NOMO-1 treated with DMSO at 0.1 percent for 48 hours (cell line): ENCODE results near the gene ALKAL2.

Experiments
- DNase-seq: peaks from one replicate; lab custom pipeline; 2025; ENCODE audit not compliant: unreplicated experiment; lab: John Stamatoyannopoulos, UW

ALKAL2 gene

DNA sequence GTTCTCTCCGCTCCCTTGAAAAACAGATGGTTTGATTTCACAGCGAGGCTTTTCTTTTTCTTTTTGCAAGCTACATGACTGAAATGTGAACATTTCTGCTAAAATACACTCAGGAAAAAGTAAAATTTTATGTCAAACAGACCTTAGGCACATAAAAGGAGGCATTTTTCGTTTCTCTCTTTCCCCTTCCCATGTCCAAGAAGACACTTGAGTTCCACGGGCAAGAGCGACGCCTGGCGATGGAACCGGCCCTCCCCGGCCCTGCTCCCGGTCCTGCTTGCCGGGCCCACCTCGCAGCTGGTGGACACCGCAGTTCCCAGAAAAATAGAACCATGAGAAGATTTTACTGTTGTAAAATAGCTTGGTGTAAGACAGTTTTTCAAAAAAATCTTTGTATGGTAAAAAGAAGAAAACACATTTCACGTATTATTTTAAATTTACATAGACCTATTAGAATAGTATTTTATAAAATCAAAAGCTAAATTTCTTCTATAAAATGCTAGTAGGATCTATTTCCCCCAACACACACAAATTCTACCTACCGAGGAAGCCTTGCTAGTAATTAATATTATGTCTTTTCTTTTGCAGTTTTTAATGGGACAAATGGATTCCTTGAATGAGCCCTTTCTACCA lies 2.3 kb upstream of the ALKAL2 start:
- DNase-seq: peak; percentile 63

DNA sequence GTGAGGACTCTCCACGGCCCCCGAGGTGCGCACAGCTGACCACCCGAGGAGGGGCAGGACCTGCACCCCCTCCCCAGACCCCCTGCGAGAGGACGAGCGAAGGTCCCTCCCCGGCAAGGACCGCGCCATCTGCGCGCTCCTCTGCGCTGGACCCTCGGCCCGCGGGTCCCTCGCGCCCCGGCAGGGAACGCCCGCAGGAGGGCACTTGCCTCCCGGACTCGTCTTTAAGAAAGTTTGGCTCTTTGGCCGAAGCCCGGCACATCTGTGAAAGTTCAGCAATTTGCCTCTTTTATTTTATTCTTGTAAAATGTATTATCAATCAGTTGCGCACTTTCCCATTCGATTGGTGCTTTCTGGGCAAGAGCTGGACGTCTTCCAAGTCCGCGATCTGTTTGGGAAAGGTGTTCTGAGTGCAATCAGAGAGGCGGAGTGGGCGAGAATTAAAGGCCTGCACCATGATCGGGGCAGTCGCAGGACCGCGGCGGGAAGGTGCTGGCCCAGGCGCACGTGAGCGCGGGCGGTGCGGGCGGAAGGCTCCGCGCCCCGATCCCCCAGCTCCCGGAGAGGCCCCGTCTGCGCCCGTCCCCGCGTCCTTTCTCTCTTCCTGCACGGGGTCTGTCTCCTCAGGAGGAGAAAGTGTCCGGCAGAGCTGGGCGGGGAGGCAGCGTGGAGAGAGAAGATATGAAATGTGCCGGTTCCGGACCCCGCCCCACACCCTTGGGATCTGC lies 1.6 kb upstream of the ALKAL2 start:
- DNase-seq: no peak

DNA sequence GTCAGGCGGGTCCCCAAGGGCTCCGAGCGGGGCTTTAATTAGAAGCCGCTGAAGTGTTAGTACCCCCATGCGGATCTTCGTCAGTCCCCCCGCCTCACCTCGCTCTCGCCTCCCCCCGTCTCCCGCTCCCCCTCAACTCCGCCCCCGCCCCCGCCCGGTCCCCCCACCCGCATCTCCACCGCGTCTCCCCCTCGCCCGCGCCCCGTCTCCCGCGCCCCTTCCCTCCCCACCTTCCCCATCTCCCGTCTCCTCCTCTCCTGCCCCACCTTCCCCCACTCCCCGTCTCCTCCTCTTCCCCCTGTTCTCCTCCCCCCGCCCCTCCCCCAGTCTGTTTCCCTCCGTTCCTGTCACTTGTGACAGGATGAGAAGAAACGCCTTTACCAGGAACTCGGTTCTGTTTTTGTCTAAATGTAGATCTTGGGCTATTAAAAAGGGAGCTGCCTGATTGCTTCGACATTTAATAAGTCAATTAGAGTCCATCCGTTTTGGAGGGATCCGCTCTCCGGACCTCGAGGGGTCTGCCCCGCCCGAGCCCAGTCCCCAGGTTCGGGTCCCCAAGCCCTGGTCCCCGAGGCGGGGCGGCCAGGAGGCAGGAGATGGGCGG lies 969 bp upstream of the ALKAL2 start:
- DNase-seq: no peak

GRCh38 chr2:287471-287885 lies 413 bp downstream of the ALKAL2 start:
- DNase-seq: no peak

DNA sequence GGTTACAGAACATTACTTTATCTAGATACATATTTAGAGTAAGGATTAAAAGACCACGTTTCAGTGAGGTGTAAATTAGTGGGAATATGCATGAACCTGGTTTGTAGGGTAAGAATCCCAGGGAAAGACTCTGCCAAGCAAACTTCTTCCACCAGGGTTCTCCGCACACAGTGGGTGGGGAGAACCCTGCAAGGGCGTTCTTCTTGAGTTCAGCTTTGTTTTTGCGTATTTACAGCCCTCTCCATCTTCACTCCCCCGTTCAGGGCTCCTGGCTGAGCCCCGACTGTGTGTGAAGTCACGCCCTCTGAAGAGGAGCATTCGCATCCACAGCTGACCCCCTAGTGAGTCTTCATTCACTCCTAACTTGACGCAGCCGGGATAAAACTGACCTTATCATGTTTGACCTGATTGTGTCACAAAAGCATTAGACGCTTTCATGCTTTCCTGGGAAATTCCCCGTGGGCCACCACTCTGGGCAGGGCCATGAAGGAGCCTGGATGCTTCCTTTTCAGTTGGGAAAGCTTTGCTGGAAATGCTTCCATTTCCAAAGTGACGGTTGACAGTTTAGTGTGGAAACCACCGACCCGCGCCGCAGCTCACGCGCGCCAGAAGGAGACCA lies 1.0 kb downstream of the ALKAL2 start:
- no peak for DNase-seq

GRCh38 chr2:286035-286434 lies 1.9 kb downstream of the ALKAL2 start:
- no peak for DNase-seq

GRCh38 chr2:285531-285930 lies 2.4 kb downstream of the ALKAL2 start:
- DNase-seq: no peak

GRCh38 chr2:284896-285492 lies 2.9 kb downstream of the ALKAL2 start:
- DNase-seq: no peak

GRCh38 chr2:283996-284794 lies 3.7 kb downstream of the ALKAL2 start:
- DNase-seq: no peak

- DNase-seq: no peak
Observed at GRCh38 chr2:282371-283263, 5.3 kb downstream of the ALKAL2 start.

DNA sequence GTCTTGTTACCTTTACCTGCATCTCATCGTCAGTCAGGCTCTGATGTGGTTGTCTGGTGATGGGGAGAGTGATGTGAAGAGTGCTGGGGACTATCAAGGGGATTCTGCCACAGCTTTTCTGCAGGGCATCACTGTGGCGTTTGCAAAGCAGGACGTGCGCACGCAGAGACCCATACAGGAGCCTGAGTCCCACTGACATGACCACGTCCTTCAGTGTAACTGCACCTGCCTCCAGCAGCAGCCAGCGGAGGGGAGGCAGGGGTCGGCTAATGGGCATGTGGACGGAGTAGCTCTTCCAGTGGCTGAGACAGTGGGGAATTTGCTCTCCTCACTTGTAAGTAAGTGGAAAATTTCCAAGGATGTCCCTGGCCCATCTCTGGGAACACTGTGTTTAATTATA lies 6.5 kb downstream of the ALKAL2 start:
- DNase-seq: no peak

- no peak for DNase-seq
Observed at GRCh38 chr2:280650-281110, 7.2 kb downstream of the ALKAL2 start.

DNA sequence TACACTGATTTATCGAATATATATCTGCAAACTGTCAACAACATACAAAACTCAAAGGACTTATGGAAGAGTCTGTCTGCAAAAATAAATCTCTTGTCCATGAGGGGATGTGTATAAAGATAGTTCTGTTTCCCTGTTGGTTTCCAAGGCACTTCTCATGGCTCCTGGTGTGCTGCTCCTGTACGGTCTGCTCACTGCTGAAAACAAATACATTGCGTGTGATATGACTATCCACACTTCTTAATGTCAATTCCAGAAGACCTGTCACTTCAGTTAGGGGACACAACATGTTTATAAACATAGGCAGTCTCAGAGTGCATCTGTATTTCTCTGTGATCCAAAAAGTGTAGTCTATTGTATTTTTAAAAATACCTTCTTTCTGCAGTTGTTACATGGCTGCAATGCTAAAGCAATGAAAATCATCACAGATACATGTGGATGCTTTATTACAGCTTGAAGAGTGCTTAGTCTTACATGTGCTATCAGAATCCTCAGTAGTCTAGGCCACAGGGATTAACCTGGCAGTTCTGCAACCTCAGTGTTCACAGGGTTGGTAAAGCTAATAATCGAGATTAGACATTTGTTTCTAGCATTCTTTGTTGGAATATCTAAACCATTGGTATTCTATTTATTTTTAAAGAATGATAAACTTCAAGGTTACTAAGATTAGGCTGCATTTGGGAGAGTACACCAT lies 7.8 kb downstream of the ALKAL2 start:
- no peak for DNase-seq

- no peak for DNase-seq
Observed at GRCh38 chr2:279366-279765, 8.5 kb downstream of the ALKAL2 start.

DNA sequence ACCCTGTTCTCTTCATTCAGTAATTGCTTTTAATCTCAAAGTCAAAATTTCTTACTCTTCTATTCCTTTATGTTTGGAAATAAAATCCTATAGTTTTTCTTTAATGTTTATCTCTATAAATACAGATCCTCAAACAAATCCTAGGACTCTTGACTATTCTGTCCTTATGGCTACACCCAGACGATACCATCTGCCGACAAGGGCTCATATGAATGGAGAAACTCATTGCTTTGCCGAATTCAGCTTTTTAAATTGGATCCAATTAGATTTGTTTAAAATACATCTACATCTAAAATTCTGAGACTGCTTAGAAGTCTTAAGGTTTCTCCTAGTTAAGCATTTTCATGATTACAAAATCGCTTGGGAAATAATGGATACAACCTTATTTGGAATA lies 9.0 kb downstream of the ALKAL2 start:
- DNase-seq: no peak

DNA sequence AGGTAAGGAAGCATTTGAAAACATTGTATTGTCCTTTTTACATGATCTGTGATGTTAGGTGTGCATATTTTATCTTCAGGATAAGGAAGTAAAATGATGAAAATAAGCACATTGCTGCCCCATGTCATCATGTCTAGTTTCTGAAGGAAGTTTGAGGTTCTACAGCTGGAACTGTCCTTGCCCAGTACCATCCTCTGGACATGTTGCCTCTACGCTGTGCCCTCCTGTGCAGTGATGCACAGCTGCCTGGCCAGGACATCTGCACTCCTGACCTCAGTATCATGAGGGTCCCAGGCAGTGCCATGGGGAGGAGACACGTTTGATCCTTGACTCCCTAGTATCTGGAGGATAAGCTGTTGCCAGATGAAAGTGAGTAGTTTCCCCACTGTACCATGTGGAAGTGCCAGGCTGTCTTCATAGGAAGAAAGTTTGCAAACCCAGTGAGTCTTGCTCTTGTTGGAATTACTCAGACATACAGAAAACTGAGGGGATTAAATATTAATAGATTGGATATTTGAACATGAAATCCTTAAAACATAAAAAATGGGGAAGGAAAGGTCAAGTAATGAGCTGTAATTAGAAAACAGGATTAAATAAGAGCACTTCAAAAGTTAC lies 9.5 kb downstream of the ALKAL2 start:
- no peak for DNase-seq

DNA sequence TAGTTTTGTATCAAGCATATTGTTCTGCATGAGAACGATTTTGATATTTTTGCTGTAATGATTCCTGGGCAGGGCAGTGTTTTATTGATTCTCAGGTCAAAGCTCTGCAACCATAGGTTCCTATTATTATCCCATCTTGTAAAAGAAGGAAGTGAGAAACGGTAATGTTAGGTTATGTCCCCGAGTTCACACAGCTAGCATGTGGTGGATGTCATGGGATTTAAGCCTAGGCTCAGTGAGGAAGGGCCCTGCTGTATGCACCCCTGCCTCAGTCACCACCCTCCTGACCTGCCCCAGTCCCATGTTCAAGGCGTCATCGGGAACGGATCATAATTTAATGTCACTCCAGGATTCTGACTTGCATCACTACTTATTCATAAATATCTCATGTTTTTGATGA lies 12.4 kb downstream of the ALKAL2 start:
- peak; percentile 76 for DNase-seq

DNA sequence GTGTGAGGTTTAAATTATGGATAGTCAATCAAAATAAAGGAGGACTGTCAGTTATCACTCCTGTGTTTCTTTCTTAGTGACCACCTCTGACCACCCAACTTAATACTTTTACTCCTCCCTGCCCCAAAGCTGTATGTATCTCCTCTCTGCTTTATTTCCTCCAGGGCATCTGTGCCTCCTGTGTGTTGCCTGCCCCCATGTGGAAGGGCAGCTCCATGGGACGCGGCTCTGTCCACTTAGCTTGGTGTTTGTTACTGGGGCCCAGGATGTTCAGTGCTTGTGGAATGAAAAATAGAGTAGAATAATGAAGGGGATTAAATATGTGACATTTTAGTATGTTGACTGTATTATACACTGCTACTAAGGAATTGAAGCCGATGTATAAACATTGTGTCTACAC lies 13.4 kb downstream of the ALKAL2 start:
- no peak for DNase-seq

DNA sequence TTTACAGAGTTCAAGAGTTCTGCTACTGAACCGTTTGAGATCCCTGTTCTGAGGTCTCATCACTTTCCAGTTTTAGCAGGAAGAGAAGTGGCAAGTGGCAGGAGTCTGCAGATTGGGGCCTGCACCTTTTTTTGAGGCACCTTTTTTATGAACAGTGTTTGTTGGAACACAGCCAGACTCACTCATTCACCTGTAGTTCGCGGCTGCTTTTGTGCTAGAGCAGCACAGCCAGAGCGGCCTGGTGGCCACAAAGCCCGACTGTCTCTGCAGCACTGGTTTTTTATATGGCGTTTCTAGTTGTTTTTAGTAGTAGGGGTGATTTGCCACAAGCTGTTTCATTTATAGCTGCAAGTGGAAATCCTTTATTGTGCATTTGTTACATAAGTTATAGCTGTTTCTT lies 14.6 kb downstream of the ALKAL2 start:
- DNase-seq: no peak
